Spleen (tissue), 7 donors: ENCODE results near the gene TREML2.

Experiments used
- CTCF ChIP-seq, 11 experiments: fragments of 200-600 bp in 7 of 11; fragments of 450-650 bp in 4 of 11; sonication (generic) in 4 of 11; IDR thresholded peaks in 8 of 11; conservative IDR thresholded peaks in 3 of 11; 1 replicate in 7 of 11; 2 replicates in 4 of 11; pipeline versions ENCODE4 v1.4.0 to v1.8.0; 2016 to 2021; ENCODE audit warnings: antibody characterized with exemption in 11 of 11, inconsistent platforms in 4 of 11, mild to moderate bottlenecking in 1 of 11
- POLR2A ChIP-seq, 3 donors: fragments of 450-650 bp; IDR thresholded peaks; one replicate each; pipeline ENCODE4 v1.5.1; 2017; ENCODE audit warnings: antibody characterized with exemption in 3 of 3, mild to moderate bottlenecking in 1 of 3
- POLR2AphosphoS5 ChIP-seq, 3 donors: sonication (generic); formaldehyde crosslinking; IDR thresholded peaks; one replicate each; pipeline ENCODE4 v1.5.1; 2017; ENCODE audit warnings: antibody characterized with exemption in 3 of 3
- donor health status: DM: no; HTN: no; CAD: no; lungs with moderate emphysema.
- donor health status: DM: no; HTN: no; CAD: no.
- donor health status: DM: no; HTN: no; CAD: no.

GRCh38 chr6:41159415-41160082 lies 41.4 kb downstream of the TREML2 start:
- TF ChIP-seq CTCF (IDR thresholded peaks at IDR 0.05 in 8 of 11, conservative IDR thresholded peaks at IDR 0.05 in 3 of 11) (no peak), POLR2AphosphoS5 (IDR thresholded peaks at IDR 0.05) (no peak), POLR2A (IDR thresholded peaks at IDR 0.05) (no peak)
